OCI-LY7 (cell line): Measurements from ENCODE around the gene TMIGD2. TPM values are rescaled to one million over a fixed set of nuclear protein-coding genes. Genes with fewer than 3 reads are reported as not detected.

Experiments
- BruUV-seq: library from RNA; stranded (reverse); fragments of 400-500 nt; replicated peaks from 2 replicates; lab custom pipeline; 2021; lab: Mats Ljungman, UMichigan
- CTCF ChIA-PET: fragments of 300-600 bp; sonication (Branson Sonifier 250); formaldehyde crosslinking; loops from one replicate; lab custom pipeline; 2022; ENCODE audit warnings: antibody characterized with exemption; ENCODE audit not compliant: unreplicated experiment; lab: Charles Lee
- POLR2A ChIA-PET: fragments of 300-600 bp; sonication (Branson Sonifier 250); formaldehyde crosslinking; loops from one replicate; lab custom pipeline; 2022; ENCODE audit warnings: antibody characterized with exemption; lab: Charles Lee
- DNase-seq: peaks from one replicate; pipeline ENCODE4 v3.0.0-alpha.2; 2015; ENCODE audit warnings: low spot score
- H2AFZ ChIP-seq: fragments of 200-600 bp; sonication (generic), shearing (Covaris generic); 2 replicates; pipeline ENCODE4 v1.6.1; 2014; ENCODE audit warnings: mild to moderate bottlenecking, antibody characterized with exemption, low read length, moderate library complexity
- H3K27ac ChIP-seq: fragments of 200-600 bp; sonication (generic); 2 replicates; pipeline ENCODE4 v1.5.1; 2014; ENCODE audit warnings: mixed run types, low read depth, mild to moderate bottlenecking, moderate library complexity, low read length, inconsistent platforms; ENCODE audit not compliant: poor library complexity, severe bottlenecking
- H3K36me3 ChIP-seq: fragments of 200-600 bp; sonication (generic); 2 replicates; pipeline ENCODE4 v1.6.1; 2014; ENCODE audit warnings: mild to moderate bottlenecking, antibody characterized with exemption, low read length, moderate library complexity, mixed read lengths; ENCODE audit not compliant: insufficient read depth
- H3K4me1 ChIP-seq: fragments of 200-600 bp; sonication (generic); 2 replicates; pipeline ENCODE4 v1.5.1; 2014; ENCODE audit warnings: mild to moderate bottlenecking, low read length; ENCODE audit not compliant: insufficient read depth, poor library complexity, severe bottlenecking
- H3K4me2 ChIP-seq: fragments of 200-600 bp; sonication (generic); 2 replicates; pipeline ENCODE4 v1.6.1; 2014; ENCODE audit warnings: mild to moderate bottlenecking, low read length
- H3K4me3 ChIP-seq: fragments of 200-600 bp; sonication (generic); 2 replicates; pipeline ENCODE4 v1.5.1; 2014; ENCODE audit warnings: mild to moderate bottlenecking, low read depth, low read length; ENCODE audit not compliant: poor library complexity, severe bottlenecking
- H3K79me2 ChIP-seq: fragments of 200-600 bp; sonication (generic); 2 replicates; pipeline ENCODE4 v1.6.1; 2016; ENCODE audit warnings: low read depth, mild to moderate bottlenecking, low read length, moderate library complexity, mixed read lengths; ENCODE audit not compliant: insufficient read depth
- H3K9me2 ChIP-seq: fragments of 200-600 bp; sonication (generic); 2 replicates; pipeline ENCODE4 v1.6.1; 2016; ENCODE audit warnings: mild to moderate bottlenecking, low read length, mixed read lengths; ENCODE audit not compliant: insufficient read depth
- H3K9me3 ChIP-seq: fragments of 200-600 bp; sonication (generic); 2 replicates; pipeline ENCODE4 v1.6.1; 2014; ENCODE audit warnings: mild to moderate bottlenecking, mixed run types, low read length, mixed read lengths
- H4K20me1 ChIP-seq: fragments of 200-600 bp; sonication (generic); 2 replicates; pipeline ENCODE4 v1.6.1; 2014; ENCODE audit warnings: mild to moderate bottlenecking, antibody characterized with exemption, low read length, moderate library complexity, mixed read lengths; ENCODE audit not compliant: insufficient read depth
- CTCF ChIP-seq: fragments of 200-600 bp; sonication (generic); conservative IDR thresholded peaks from 2 replicates; pipeline ENCODE4 v1.5.1; 2014; ENCODE audit warnings: mild to moderate bottlenecking, antibody characterized with exemption, low read length, moderate library complexity, mixed read lengths
- EZH2phosphoT487 ChIP-seq: fragments of 200-600 bp; sonication (generic); IDR thresholded peaks from 2 replicates; pipeline ENCODE4 v1.6.1; 2018; ENCODE audit warnings: low read depth, borderline replicate concordance, mild to moderate bottlenecking, mixed run types, antibody characterized with exemption, low read length, moderate library complexity, mixed read lengths
- intact Hi-C: fragments of 100-400 bp; cut with micrococcal nuclease; formaldehyde crosslinking; loops from one replicate; pipeline ENCODE4 v1.10.0; 2022; ENCODE audit not compliant: unreplicated experiment
- total RNA-seq, 2 experiments: library from RNA; depleted of rRNA in 1 of 2; stranded (reverse); fragments of >200 nt in 1 of 2; shearing (Covaris generic) in 1 of 2; gene quantifications; 2 replicates each; pipeline ENCODE4 v1.2.3, GENCODE V29; 2014 to 2022

TMIGD2 gene
- total RNA-seq, 2 experiments from 2014 or later = 0.44 to 2.7 TPM

GRCh38 chr19:4346020-4346383, 43.8 kb upstream of the TMIGD2 start:
- CTCF ChIA-PET = no interaction called here
- POLR2A ChIA-PET = no interaction called here
- peaks cover 8% of the 10 kb centered on the region; the same call in 1 of the 2 replicates for H3K36me3 ChIP-seq
- DNase-seq = no peak
- no peak overlapping the region for H2AFZ ChIP-seq
- no peaks in the 10 kb centered on the region for H3K79me2 ChIP-seq
- peaks cover 12% of the 10 kb centered on the region for H3K4me1 ChIP-seq
- H3K27ac ChIP-seq = no peak overlapping the region
- H3K9me3 ChIP-seq = no peaks in the 10 kb centered on the region
- H3K4me3 ChIP-seq = no peak overlapping the region
- no peak overlapping the region for H3K4me2 ChIP-seq
- H3K9me2 ChIP-seq = no peaks in the 10 kb centered on the region
- TF ChIP-seq EZH2phosphoT487 = no peak
- BruUV-seq = no TSS peak
- no peaks in the 10 kb centered on the region for H4K20me1 ChIP-seq
- intact Hi-C loops = no loop called here

- Histone ChIP-seq H3K4me3 (no peak overlapping the region), H3K9me2 (no peaks in the 10 kb centered on the region), H3K4me1 (peaks cover 12% of the 10 kb centered on the region), H3K27ac (no peak overlapping the region), H3K4me2 (no peak overlapping the region), H4K20me1 (no peaks in the 10 kb centered on the region), H2AFZ (no peak overlapping the region), H3K9me3 (no peaks in the 10 kb centered on the region), H3K36me3 (peaks cover 8% of the 10 kb centered on the region; the same call in 1 of the 2 replicates), H3K79me2 (no peaks in the 10 kb centered on the region)
- ChIA-PET POLR2A (no interaction called here), CTCF (no interaction called here)
- no peak for DNase-seq
- no peak for TF ChIP-seq EZH2phosphoT487
- TF ChIP-seq CTCF = no peak
- BruUV-seq = no TSS peak
- intact Hi-C loops = no loop called here
These were observed 43.3 kb upstream of the TMIGD2 start for GRCh38 chr19:4345342-4346019.

- H2AFZ ChIP-seq = peak within 1 kb of the TSS; percentile 82
- POLR2A ChIA-PET = interaction anchor here (0.5 to 1.5 kb wide), 9 partner anchors 23 to 131 kb away, joined by 3 to 5 read pairs (median 3); partner anchors contain the start of gene HDGFL2
These were observed 41.5 kb upstream of the TMIGD2 start, which contains the start of gene MPND for GRCh38 chr19:4343370-4344307. MPND (plus strand) TSS chr19:4343562; CDS start chr19:4343594, 32 bp downstream.

More at GRCh38 chr19:4343370-4344307, 41.5 kb upstream of the TMIGD2 start, which contains the start of gene MPND:
- no peaks in the 10 kb centered on the region for H3K9me2 ChIP-seq
- BruUV-seq = no TSS peak
- CTCF ChIA-PET = interaction anchor here (0.5 to 1.4 kb wide), 3 partner anchors 8 to 191 kb away, joined by 3 to 7 read pairs (median 5); no protein-coding TSS in a partner anchor
- intact Hi-C loops = loop anchor here (2.0 kb wide), 1 partner anchor 57 kb away; the partner anchor contains the start of gene SH3GL1
- peaks cover 8% of the 10 kb centered on the region; the same call in 1 of the 2 replicates for H3K36me3 ChIP-seq
- peak within 1 kb of the TSS; percentile 87 for H3K4me2 ChIP-seq
- peaks cover 13% of the 10 kb centered on the region for H3K4me1 ChIP-seq
- no peaks in the 10 kb centered on the region for H4K20me1 ChIP-seq
- TF ChIP-seq CTCF (no peak), EZH2phosphoT487 (no peak)
- H3K9me3 ChIP-seq = no peaks in the 10 kb centered on the region
- H3K4me3 ChIP-seq = peak within 1 kb of the TSS; percentile 74
- H3K79me2 ChIP-seq = no peaks in the 10 kb centered on the region
- peak; percentile 92 for DNase-seq
- H3K27ac ChIP-seq = peak within 1 kb of the TSS; percentile 75
